Adrenal gland (tissue), 12 donors: Measurements from ENCODE around the gene ANTXR1. TPM values are rescaled to one million over a fixed set of nuclear protein-coding genes. Genes with fewer than 3 reads are reported as not detected.

Source experiments
- DNase-seq, 7 donors: peaks; one replicate each; pipeline ENCODE4 v3.0.0-alpha.2; 2019 to 2020
- H3K27ac ChIP-seq, 5 donors: fragments of 200-600 bp; sonication (generic) in 4 of 5; 1 replicate in 3 of 5; 2 replicates in 2 of 5; pipeline versions ENCODE4 v1.5.1 to v1.8.0; 2016 to 2020; ENCODE audit warnings: mild to moderate bottlenecking in 1 of 5
- H3K27me3 ChIP-seq: fragments of 200-600 bp; 2 replicates; pipeline ENCODE4 v1.8.0; 2021
- H3K36me3 ChIP-seq, 2 donors: fragments of 200-600 bp; replicated peaks in 1 of 2; 1 replicate in 1 of 2; 2 replicates in 1 of 2; pipeline versions ENCODE4 v1.5.1 to v1.8.0; 2018 to 2022
- H3K4me1 ChIP-seq, 2 donors: fragments of 200-600 bp; replicated peaks in 1 of 2; 1 replicate in 1 of 2; 2 replicates in 1 of 2; pipeline versions ENCODE4 v1.5.1 to v1.8.0; 2018 to 2021
- H3K4me3 ChIP-seq, 4 donors: fragments of 200-600 bp; sonication (generic) in 3 of 4; one replicate each; pipeline ENCODE4 v1.5.1; 2016 to 2018
- H3K9me3 ChIP-seq, 3 donors: fragments of 200-600 bp; sonication (generic) in 1 of 3; replicated peaks in 1 of 3; 1 replicate in 2 of 3; 2 replicates in 1 of 3; pipeline versions ENCODE4 v1.5.1 to v1.8.0; 2016 to 2021
- CTCF ChIP-seq, 6 experiments: fragments of 450-650 bp in 4 of 6; fragments of 200-600 bp in 2 of 6; sonication (generic) in 1 of 6; IDR thresholded peaks; 1 replicate in 5 of 6; 2 replicates in 1 of 6; pipeline versions ENCODE4 v1.5.1 to v1.8.0; 2016 to 2021; ENCODE audit warnings: antibody characterized with exemption in 6 of 6, mild to moderate bottlenecking in 2 of 6, moderate library complexity in 1 of 6
- POLR2A ChIP-seq, 2 donors: fragments of 450-650 bp; IDR thresholded peaks; one replicate each; pipeline ENCODE4 v1.6.1; 2017; ENCODE audit warnings: antibody characterized with exemption in 2 of 2, mild to moderate bottlenecking in 2 of 2, moderate library complexity in 1 of 2
- WGBS, 4 donors: extraction: QIAGEN DNeasy Blood & Tissue Kit in 2 of 4; methylation state at CpG; one replicate each; pipeline versions ENCODE4 v1.1.5 to v1.1.7; 2013 to 2017; 5-methylcytosine and 5-hydroxymethylcytosine counted together
- intact Hi-C, 2 donors: fragments of 100-400 bp; cut with DNase I; formaldehyde crosslinking; loops; one replicate each; pipeline versions ENCODE4 v1.14.1 to v1.15.0; 2022 to 2023
- polyA plus RNA-seq, 3 donors: library from polyadenylated mRNA; stranded (reverse); fragments of 200-250 nt in 2 of 3; fragments of 350-450 nt in 1 of 3; fragmentation: Illumina TruSeq in 1 of 3; extraction: RNeasy Lipid Tissue Mini Kit (QIAGEN cat#74804) in 1 of 3; gene quantifications; one replicate each; pipeline ENCODE4 v1.2.3, GENCODE V29; 2013 to 2014
- total RNA-seq, 9 donors: library from RNA; depleted of rRNA in 4 of 9; stranded (reverse); fragments of >200 nt in 4 of 9; fragments of 120-200 nt in 1 of 9; fragmentation: NEBNext Ultra II Directional in 1 of 9; extraction: Animal tissue kit (Norgen Biotek cat#: 25700) in 1 of 9; gene quantifications; one replicate each; pipeline versions ENCODE4 v1.1.0 to v1.2.4, GENCODE V29; 2013 to 2023
- donor health status: healthy with polysubstance abuse.
- donor health status: Bipolar disorder and iron deficiency.
- donor health status: DM: yes; HTN: yes; CAD: no.
- donor health status: DM: no; HTN: no; CAD: no.
- donor health status: DM: no; HTN: no; CAD: no.
- donor health status: DM: yes; HTN: yes; CAD: no.

The ANTXR1 gene
- total and polyA plus RNA-seq, 12 donors, result 19.0 to 386 (median 119) TPM

GRCh38 chr2:69180974-69181373 is 168.0 kb downstream of the ANTXR1 start:
- H3K27me3 ChIP-seq, result no peaks in the 10 kb centered on the region
- H3K27ac ChIP-seq, result no peak overlapping the region
- H3K9me3 ChIP-seq, result no peaks in the 10 kb centered on the region
- intact Hi-C loops, result no loop called here
- H3K36me3 ChIP-seq, result peaks cover 0 to 31% of the 10 kb centered on the region in 2 donors
- DNase-seq, result no peak
- no peak for TF ChIP-seq CTCF (IDR thresholded peaks at IDR 0.05)
- TF ChIP-seq POLR2A (IDR thresholded peaks at IDR 0.05), result no peak
- peaks cover 8 to 19% of the 10 kb centered on the region in 2 donors for H3K4me1 ChIP-seq
- no peak overlapping the region for H3K4me3 ChIP-seq
- WGBS, 4 donors, result 80 to 91% (median 82%) methylated on average over 1 of the region's 1 CpG

GRCh38 chr2:69181806-69182427 is 168.9 kb downstream of the ANTXR1 start:
- TF ChIP-seq POLR2A (IDR thresholded peaks at IDR 0.05) (no peak), CTCF (IDR thresholded peaks at IDR 0.05) (no peak)
- intact Hi-C loops, result no loop called here
- H3K27me3 ChIP-seq, result no peaks in the 10 kb centered on the region
- no peaks in the 10 kb centered on the region for H3K9me3 ChIP-seq
- WGBS, 4 donors, result 92 to 96% (median 94%) methylated on average over 13 of the region's 13 CpGs
- H3K4me3 ChIP-seq, result no peak overlapping the region
- H3K36me3 ChIP-seq, result peaks cover 0 to 31% of the 10 kb centered on the region in 2 donors
- no peak overlapping the region for H3K27ac ChIP-seq
- no peak for DNase-seq
- peaks cover 8 to 12% of the 10 kb centered on the region in 2 donors for H3K4me1 ChIP-seq

- no peak for DNase-seq
- Histone ChIP-seq H3K4me3 (no peak overlapping the region), H3K27me3 (no peaks in the 10 kb centered on the region), H3K9me3 (no peaks in the 10 kb centered on the region), H3K36me3 (peaks cover 0 to 31% of the 10 kb centered on the region in 2 donors), H3K4me1 (peaks cover 0 to 6% of the 10 kb centered on the region in 2 donors), H3K27ac (no peak overlapping the region)
- no peak for TF ChIP-seq POLR2A (IDR thresholded peaks at IDR 0.05)
- TF ChIP-seq CTCF (IDR thresholded peaks at IDR 0.05), result no peak
- intact Hi-C loops, result no loop called here
- 91 to 98% (median 94%) methylated on average over 2 of the region's 2 CpGs for WGBS, 4 donors
Measured at GRCh38 chr2:69183659-69184058, 170.7 kb downstream of the ANTXR1 start.

GRCh38 chr2:69184224-69184623 is 171.2 kb downstream of the ANTXR1 start:
- Histone ChIP-seq H3K36me3 (peaks cover 0 to 31% of the 10 kb centered on the region in 2 donors), H3K4me1 (peaks cover 0 to 6% of the 10 kb centered on the region in 2 donors), H3K27me3 (no peaks in the 10 kb centered on the region), H3K4me3 (no peak overlapping the region), H3K27ac (no peak overlapping the region), H3K9me3 (no peaks in the 10 kb centered on the region)
- no peak for TF ChIP-seq CTCF (IDR thresholded peaks at IDR 0.05)
- TF ChIP-seq POLR2A (IDR thresholded peaks at IDR 0.05), result no peak
- 84 to 99% (median 91%) methylated on average over 5 of the region's 5 CpGs for WGBS, 4 donors
- intact Hi-C loops, result no loop called here
- no peak for DNase-seq
